ENCODE data around the gene ANGPTL2. TPM values are rescaled to one million over a fixed set of nuclear protein-coding genes. Genes with fewer than 3 reads are reported as not detected.

The ANGPTL2 gene
- total RNA-seq, 1 donor from 2014 or later: 27.4 TPM

DNA sequence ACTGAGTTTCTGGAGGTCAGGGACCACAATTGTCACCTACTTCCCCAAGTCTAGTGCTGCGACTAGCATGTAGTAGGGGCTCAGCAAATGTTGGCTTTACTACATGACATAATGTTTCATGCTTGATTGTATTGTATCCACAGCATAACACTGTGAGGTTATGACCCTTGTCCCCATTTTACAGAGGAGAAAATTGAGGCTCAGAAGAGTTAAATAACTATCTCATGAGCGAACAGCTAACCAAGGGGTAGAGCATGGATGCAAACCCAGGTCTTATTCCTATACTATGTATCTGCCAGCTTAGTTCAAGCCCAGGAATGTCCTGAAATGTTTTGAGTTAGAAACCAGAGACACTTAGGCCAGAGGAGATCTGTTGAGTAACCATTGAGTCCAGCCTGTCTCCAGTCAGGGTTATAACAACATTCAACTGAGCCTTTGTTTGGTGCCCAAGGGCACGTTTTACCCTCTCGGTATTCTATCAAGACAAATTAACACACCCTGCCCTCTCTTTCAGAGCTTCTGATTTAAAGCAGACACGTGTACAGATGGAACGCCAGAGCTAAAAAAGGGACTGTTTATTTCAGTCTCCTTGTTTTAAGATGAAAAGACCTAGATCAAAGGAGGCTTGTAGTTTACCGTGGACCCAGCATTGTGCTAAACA lies 16.5 kb downstream of the ANGPTL2 start:
- DNase-seq (no peak), ATAC-seq (no peak)
- intact Hi-C loops (cut with micrococcal nuclease): no loop called here

DNA sequence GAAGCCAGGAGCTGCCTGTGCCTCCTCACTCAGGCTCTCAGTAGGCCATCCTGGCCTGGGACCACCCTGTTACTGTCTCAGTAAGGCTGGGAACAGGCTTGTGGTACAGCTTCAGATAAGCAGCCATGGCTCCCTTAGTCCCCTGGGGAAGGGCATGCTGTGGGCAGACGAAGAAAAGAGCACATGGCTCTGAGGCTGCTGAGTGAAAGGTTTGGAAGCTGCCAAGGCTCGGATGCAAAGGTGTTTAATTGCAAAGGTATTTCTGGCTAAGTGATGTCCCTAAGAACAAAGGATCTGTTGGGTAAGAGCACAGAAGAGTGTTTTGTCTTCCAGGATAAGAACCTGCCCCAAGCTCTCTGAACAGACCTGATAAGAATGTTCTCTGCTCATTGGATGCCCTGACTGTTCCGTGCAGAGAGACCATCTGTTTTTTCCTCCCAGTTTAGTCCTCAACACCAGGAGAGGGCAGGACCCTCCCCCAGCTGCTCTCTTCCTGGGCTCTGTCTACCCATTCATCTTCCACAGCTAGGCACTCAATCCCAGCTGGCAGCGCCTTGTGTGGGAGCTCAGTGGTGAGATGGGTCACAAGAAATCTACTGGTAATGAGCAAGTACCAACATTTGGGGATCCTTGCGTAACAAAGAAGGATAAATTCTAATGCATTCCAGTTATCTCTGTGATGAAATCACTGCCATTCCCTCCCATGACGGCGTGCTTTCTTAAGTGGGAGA lies 17.7 kb downstream of the ANGPTL2 start:
- intact Hi-C loops (cut with micrococcal nuclease): no loop called here
- ATAC-seq (peak; percentile 87), DNase-seq (peak; percentile 83)

DNA sequence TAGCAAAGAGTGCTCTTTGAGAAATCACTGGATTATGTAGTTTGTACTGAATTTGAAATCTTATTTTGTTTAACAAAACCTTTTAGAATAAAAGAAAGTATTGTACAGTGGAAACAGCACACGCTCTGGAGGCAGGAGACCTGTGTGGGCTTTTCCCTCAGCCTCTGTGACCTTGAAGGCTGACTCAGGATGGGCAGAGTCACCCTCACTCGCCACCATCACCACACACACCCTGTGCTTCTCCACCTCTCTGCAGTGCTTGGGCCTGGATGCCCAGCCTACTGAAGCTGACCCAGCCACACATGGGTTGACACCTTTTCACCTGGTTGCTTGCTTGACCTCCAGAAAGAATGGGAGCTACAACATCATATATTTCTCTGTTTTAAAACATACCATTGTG lies 19.6 kb downstream of the ANGPTL2 start:
- intact Hi-C loops (cut with micrococcal nuclease): no loop called here
- no peak for ATAC-seq
- no peak for DNase-seq

DNA sequence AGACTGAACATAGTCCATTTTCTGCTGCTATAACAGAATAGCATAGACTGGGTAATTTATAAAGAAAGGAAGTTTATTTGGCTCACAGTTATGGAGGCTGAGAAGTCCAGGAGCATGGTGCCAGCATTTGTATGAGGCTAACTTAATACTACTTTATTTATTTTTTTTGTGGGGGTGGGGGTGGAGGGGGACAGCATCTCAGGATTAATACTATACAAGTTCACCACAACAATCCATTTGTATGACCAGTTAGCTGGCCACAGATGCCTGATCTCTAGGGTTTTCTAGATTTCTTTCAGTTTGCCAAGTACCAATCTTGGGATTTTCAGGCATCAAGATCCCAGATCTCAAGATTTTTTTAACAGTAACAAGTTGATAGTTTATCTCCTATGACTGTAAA lies 20.3 kb downstream of the ANGPTL2 start:
- no peak for DNase-seq
- ATAC-seq: no peak
- intact Hi-C loops (cut with micrococcal nuclease): no loop called here

DNA sequence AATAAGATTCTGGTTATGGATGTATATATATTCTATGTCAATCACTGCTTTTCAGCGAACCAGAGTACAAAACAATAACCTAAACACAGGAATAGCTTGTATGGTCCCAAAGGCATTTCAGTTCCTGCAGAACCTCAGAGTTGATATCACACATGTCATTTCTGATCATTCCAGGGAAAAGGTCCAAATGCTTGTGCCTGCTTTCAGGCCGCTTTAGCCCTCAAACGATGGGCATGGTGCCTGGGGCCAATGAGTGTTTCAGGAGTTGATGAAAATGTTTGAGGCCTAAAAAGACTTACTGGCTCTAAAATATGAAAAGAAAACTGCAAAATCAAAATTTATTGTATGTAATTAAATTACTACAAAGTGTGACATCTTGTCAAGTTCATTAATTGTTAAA lies 22.8 kb downstream of the ANGPTL2 start:
- intact Hi-C loops (cut with micrococcal nuclease): no loop called here
- ATAC-seq (peak; percentile 51), DNase-seq (no peak)

DNA sequence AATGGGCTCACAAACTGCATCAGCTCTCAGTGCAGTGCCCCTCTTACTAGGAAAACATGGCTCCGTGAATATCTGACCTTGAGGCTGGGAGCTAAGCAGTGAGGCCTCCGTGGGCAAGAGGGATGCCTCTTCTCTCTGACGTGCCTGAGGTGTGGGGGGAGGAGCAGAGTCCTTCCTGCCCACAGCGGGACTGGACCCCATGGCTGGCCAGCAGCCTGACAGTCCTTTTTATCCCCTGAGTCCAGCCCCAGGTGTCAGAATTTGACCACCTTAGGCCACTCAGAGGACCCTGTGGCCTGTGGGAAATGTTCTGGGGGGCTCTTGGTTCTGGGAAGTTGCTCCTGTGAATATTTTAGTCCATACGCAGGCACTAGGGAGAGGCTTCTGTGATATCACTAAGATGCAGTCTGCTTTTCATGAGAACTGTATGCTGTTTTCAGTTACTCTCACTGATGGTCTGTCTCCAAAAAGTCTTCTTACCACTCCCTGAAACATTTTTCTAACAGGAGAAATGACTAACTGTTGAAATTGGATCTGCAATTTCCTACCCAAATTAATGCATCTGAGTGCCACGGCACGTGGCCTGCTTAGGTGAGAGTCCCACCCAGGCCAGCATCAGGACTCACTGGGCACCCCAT lies 23.4 kb downstream of the ANGPTL2 start:
- peak; percentile 42 for ATAC-seq
- intact Hi-C loops (cut with micrococcal nuclease): no loop called here

DNA sequence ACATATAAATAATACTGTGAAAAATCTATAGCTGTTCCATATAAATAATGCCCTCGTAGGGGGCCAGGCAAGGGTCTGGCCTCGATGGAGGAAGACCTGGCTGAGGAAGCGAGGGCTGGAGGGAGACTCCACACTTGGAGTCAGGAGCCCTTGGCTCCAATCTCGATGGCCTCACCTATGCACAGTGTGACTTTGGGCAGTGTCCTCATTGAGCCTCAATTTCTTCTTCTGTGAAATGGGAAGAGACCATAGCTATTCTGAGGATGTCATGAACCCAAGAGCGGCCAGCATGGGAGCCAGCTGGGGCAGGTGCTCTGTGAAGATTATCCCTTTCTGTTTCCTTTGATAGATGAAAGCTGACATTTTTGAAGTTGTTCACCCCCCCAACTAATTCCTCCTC lies 24.8 kb downstream of the ANGPTL2 start:
- no peak for DNase-seq
- no peak for ATAC-seq
- intact Hi-C loops (cut with micrococcal nuclease): no loop called here

More for the DNA sequence above, 23.4 kb downstream of the ANGPTL2 start:
- no peak for DNase-seq

DNA sequence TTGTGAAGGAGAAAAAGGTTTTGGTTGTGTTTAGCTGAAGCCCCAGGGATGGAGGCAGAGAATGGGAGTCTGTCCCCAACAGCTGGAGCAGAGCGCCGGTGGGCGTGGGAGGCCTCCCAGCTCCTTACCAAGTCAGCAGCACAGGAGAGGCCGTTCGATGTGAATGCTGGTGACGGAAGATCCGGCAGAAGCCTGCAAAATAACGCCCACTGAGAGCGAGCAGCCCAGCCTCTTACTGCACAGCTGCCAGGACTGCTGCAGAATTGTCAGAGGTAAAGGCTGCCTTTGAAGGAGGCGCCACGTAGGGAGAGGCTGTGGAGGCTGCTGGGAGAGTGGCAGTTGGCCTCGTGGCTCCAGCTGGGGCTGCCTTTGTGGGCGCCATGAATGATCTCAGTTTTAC lies 26.2 kb downstream of the ANGPTL2 start:
- ATAC-seq: peak; percentile 24
- no peak for DNase-seq
- intact Hi-C loops (cut with micrococcal nuclease): no loop called here

DNA sequence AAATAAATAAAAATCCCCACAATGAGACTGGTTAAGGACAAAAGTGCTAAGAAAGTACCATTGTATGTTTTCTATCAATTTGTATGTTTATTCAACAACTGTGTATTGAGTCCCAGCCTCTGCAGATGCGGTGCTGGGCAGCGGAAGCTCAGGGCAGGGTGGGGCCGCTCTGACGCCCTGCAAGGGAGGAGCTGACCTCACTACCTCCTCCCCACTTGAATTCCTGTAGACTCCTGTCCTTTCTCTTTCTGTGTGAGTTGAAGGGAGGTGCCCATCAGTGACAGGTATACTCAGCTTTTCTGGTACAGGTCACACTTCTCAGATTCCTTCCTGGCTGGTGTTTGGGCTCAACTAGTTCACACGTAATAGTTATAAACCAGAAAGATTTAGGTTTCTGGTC lies 27.0 kb downstream of the ANGPTL2 start:
- ATAC-seq (no peak), DNase-seq (no peak)
- intact Hi-C loops (cut with micrococcal nuclease): no loop called here

DNA sequence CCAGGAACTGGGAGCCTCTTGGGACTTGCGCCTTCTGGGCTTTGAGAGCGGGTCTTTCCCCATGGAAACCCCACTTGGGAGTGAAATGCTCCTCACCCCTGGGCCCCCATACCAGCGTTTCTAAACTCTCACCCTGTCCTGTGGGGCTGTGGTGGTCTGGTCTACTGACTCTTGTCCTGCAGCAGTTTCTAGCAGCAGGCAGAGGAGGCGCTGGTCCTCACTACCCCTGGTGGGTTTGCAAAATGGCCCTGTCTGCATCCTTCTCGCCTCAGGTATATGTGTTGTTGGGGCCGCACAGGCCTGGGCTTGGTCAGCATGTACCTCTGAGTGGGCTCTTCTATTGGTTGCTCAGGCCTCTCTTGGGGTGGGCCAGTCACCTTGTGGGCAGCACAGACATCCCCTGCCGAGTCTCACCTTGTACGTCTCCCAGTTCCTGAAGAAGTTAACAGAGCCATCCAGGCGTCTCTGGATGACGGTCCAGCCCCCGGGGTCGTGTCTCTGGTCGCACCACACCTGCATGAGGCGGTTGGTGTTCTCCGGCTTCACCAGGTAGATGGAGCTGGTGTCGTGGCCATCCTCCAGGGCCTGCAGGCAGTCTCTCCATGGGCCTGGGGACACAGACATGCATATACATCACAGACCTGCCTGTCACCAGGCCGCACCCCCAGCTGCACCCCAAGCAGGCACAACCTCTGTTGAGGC lies 29.0 kb downstream of the ANGPTL2 start:
- no peak for DNase-seq
- ATAC-seq: no peak
- intact Hi-C loops (cut with micrococcal nuclease): no loop called here

DNA sequence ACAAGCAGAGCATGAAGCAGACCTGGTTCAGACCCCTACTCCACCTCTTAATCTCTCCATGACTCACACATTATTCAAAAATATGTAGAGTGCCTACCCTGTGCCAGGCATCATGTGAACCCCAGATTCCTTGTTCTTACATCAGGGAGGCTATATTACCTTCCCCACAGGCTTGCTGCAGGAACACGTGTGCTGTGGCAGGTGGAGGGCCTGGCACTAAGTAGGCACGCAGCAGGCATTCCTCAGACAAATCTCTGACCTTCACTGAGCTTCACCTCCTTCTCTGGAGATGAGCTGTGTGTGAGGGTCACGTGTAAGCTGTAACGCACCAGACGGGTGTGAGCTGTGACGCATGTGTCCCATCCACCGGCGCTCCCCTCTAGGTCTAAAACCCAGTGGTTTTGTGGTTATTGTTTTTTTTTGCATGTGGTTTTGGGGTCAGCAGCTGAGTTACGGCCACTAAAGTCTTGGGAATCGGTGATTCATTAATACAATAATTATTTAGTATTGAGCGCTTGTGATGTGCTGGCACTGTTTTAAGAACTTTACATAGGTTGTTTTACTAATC lies 30.3 kb downstream of the ANGPTL2 start:
- intact Hi-C loops (cut with micrococcal nuclease): no loop called here
- no peak for DNase-seq

DNA sequence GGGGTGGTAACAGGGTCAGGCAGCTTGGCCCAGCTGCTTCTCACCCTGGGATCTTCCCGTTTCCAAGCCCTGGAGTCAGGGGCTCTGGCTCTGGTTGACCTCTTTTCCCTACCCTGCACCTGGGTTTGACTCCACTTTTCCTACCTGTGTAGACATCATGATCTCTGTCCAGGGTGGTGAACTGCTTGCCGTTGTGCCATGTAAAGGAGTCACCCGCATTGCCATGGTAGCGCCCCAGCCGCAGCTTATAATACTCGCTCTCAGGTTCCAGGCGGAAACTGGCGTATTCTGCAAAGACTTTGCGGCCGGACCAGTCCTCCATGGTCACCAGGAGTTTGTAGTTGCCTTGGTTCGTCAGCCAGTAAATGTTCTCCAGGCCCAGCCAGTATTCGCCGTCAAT lies 30.9 kb downstream of the ANGPTL2 start:
- intact Hi-C loops (cut with micrococcal nuclease): no loop called here
- DNase-seq (no peak), ATAC-seq (no peak)

More for the DNA sequence above, 30.3 kb downstream of the ANGPTL2 start:
- ATAC-seq: no peak

DNA sequence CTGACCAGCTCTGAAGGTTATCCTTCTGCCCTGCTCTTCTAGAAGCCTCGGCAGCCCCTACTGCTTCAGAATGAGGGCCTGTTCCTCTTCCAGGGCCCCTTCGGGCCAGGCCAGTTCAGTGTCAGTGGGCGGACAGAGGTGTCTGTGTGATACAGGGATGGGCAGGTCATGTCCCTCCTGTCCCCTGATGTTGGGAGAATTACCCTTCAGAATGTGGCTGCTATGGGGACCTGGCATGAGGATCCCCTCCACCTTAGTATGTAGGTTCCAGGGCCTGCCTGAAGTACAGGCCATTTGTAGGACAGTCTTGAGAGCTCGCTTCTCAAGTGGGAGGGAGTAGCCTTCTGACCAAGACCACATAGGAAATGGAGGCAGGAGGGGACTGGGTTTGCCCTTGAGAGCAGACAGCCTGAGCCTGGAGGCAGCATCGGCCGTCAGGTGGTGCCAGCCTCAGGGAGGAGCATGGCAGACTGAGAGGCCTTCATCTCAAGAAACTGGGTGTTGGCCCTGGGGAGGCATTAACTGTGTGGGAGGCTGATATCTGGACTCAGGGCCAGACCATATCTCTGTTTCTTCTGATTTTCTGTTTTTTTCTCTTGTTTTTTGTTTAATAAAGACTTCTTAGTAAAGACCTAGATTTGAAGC lies 32.0 kb downstream of the ANGPTL2 start:
- DNase-seq (no peak), ATAC-seq (peak; percentile 28)
- intact Hi-C loops (cut with micrococcal nuclease): no loop called here

DNA sequence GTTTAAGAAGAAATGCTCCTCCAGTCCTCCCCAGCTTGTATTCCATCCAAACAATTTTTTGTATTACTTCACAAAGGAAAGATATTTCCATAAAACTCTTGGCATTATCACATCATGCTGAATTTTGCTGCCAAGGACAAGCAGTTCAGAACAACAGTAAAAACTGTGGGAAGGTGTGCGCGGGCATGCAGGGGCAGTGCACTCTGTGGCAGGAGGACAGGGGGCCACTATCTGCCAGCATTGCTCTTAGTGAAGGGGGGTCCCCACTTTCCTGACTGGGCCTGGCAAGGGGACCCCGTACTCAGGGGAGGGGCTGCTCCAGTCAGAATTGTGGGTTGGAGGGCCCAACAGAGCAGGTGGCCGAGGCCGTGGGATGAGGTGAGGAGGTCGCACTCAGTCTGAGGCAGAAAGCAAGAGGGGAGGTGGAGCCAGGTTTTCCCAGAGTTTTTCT lies 32.8 kb downstream of the ANGPTL2 start:
- peak; percentile 30 for ATAC-seq
- DNase-seq: no peak
- intact Hi-C loops (cut with micrococcal nuclease): no loop called here

DNA sequence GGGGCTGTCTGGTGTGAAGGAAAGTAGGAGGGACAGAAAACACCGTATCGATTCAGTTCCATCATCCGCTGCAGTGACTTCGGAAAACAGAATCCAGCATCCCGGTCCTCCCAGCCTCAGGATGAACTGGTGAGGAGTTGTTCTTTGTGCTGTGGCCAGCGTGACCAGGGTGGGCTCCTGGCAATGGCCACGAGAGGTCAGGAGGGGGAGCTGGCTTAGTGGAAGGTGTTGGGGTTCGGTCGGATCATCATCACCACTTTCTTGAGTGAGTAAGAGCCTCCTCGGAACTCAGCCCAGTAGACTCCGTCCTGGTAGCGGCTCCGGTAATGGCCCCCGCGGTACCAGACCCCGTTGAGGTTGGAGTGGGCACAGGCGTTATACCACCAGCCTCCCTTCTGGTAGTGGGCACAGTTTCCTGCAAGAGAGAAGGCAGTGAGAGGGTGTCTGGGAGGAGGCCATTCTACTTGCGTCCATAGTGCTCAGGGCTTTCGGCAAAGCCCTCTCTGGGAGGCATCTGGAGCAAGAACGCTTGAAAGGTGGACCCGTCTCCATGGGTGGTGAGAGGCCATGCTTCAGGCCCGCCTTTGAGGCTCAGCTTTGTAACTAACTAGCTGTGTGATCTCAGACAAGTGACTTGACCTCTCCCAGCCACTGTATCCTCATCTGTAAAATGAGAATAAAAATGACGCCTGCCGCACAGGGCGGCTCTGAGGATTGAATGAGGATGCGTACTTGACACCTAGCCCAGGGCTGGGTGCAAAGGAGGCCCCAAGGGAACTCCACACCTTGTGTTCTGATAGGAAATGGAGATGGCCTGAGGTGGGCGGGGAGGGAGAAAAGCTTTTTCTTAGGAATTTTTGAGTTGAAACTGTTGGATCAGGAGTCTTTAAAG lies 33.5 kb downstream of the ANGPTL2 start:
- ATAC-seq (no peak), DNase-seq (no peak)
- intact Hi-C loops (cut with micrococcal nuclease): no loop called here

DNA sequence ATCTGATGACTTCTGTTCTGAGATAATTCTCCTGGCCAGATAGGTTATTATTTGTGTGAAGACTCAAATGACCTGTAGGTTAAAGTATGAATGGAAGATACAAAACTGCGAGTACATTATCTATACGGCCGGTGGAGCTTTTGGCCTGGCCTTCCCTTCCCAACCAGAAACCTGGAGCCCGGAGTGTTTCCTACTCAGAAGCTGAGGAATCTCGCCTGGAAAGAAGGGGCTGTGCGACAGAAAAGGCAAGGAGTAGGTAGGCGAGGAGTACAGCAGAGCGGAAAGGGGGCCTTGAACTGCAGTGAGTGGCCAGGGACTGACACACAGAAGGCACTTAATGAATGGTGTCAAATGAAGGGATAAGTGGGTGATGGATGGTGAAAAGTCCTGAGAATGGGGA lies 34.6 kb downstream of the ANGPTL2 start:
- DNase-seq (no peak), ATAC-seq (no peak)
- intact Hi-C loops (cut with micrococcal nuclease): no loop called here

DNA sequence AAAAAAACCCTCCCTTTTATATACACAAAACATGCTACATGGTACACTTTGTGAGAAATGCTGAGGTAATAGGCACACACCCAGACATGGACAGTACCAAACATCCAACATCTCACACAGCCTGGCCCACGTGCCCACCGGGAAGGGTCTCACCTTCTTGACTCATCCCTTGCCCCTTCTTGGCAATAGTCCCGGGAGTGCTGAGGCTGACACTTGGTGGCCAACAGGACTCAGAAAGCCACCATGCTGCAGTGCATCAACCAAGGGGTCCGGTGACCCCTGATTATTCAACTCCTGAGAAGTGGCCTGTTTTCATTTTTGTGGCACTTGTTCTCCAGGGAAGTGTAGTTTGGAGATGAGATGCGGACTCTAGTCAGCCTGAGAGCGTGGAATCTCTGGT lies 35.0 kb downstream of the ANGPTL2 start:
- intact Hi-C loops (cut with micrococcal nuclease): no loop called here
- ATAC-seq: no peak
- DNase-seq: no peak

DNA sequence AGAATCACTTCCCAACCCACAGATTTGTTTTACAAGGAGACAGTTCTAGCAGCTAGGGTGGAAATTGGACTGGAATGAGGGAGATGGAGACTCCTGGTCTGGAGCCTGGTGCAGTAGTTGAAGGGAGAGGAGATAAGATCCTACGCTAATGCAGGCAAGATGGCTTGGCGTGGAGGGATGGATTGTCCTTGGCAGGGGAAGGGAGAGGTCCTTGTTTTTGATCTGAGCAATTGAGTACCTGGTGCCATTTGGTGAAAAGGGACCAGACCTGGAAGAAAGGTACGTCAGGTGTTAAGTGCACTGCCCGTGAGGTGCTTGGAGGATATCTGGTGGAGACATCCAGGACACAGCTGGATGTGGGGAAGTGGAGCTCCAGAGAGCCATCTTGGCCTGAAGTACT lies 35.7 kb downstream of the ANGPTL2 start:
- ATAC-seq (no peak), DNase-seq (no peak)
- intact Hi-C loops (cut with micrococcal nuclease): no loop called here

Measured in left ventricle myocardium superior (tissue), 1 donor.